SKM-1 treated with dmso at 0.1 percent for 144 hours (cell line): ENCODE data around the gene DCAF16.
A peak's percentile ranks its signal among the peaks of the same experiment; 100 is the strongest.
"Not testable (repeated sequence)": the region's sequence is repeated elsewhere in the genome, so short reads cannot be mapped to it uniquely, and the experiment has no call there.

Experiments
- DNase-seq: peaks from one replicate; lab custom pipeline; 2025; ENCODE audit not compliant: unreplicated experiment; lab: John Stamatoyannopoulos, UW

The DCAF16 gene

GRCh38 chr4:17810260-17811077 is at the start of gene DCAF16, which contains the start of gene NCAPG:
Gene DCAF16 (minus strand): TSS chr4:17810757. CDS start chr4:17804141, 6,616 bp downstream.
Gene NCAPG (plus strand): TSS chr4:17810979. CDS start chr4:17811078, 99 bp downstream.
- DNase-seq: peak; percentile 98

- no peak for DNase-seq
Measured at GRCh38 chr4:17859793-17860406, 49.3 kb upstream of the DCAF16 start.

DNA sequence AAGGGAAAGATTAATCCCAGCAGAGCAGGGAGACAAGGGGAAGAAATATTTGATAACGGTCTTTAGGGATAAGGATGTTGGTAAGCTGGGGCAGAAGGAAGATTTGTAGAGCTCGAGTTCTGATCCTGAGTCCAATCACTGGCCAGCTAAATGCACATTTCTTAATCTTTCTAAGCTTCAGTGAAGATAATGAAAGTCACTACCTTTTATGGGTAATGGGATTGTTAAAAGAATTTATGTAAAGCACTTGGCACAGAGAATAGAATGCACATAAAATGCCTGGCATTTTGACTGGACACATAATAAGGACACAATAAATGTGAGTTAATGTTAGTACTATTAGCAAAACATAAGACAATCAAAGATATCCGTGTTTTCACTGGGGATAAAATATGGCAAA is 43.5 kb upstream of the DCAF16 start:
- no peak for DNase-seq

DNA sequence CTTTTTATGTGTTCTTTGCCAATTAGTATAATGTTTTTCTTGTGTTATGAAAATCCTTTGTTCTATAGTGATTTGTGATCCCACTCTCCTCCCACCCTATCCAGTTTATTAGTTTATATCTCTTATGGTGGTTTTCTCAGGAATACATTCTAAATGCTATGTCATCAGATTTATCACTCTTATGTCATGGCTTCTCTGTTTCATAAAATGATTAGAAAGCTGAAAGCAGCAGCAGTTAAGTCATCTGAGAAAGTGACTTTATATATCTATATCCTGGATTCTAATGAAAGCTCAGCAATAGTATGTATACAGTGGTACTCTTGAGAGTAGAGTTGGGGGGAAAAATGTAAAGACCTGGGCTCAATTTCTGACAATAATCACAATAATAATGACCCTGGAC is 41.4 kb upstream of the DCAF16 start:
- DNase-seq: no peak

- DNase-seq: not testable (repeated sequence)
Measured at GRCh38 chr4:17850295-17850694, 39.7 kb upstream of the DCAF16 start.

- no peak for DNase-seq
Measured at GRCh38 chr4:17846266-17846665, 35.7 kb upstream of the DCAF16 start.

GRCh38 chr4:17823871-17824669 is 13.5 kb upstream of the DCAF16 start:
- no peak for DNase-seq

DNA sequence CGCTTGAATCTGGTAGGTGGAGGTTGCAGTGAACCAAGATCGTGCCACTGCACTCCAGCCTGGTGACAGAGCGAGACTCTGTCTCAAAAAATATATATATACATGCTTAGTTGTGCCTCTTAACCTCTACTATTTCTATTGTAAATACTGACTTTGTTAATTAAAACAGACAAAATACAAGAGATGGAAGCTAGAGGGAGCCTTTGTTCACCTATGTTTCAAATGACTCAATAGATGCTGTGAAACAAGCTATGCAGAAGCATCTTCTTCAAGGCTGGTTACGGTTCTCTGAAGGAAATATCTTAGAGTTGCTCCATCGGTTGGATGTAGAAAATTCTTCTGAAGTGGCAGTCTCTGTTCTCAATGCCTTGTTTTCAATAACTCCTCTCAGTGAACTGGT is 6.5 kb upstream of the DCAF16 start:
- DNase-seq: peak; percentile 46

DNA sequence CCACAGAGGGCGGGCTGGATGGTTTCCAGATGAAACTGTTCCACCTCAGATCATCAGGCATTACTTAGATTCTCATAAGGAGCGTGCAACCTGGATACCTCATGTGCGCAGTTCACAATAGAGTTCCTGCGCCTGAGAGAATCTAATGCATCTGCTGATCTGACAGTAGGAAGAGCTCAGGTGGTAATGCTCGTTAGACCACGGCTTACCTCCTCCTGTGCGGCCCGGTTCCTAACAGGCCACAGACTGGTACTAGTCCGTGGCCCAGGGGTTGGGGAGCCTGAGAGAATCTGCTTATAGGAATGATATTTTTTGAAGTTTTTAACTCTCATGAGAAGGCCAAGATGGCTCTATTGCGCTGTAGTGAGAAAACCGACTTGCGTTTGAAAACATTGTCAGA is 5.6 kb upstream of the DCAF16 start:
- DNase-seq: no peak

- no peak for DNase-seq
Measured at GRCh38 chr4:17814140-17814539, 3.6 kb upstream of the DCAF16 start.

DNA sequence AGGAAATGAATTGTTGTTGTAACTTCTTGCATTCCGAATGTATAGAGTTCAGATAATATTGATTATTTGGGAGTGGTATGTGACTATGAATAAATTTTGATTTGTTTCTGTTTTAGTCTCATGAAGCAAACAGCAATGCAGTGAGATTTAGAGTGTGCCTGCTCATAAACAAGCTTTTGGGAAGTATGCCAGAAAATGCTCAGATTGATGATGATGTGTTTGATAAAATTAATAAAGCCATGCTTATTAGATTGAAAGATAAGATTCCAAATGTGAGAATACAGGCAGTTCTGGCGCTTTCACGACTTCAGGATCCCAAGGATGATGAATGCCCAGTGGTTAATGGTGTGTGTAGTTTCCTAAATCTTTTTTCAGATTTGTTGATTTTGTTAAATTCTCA is 2.2 kb upstream of the DCAF16 start:
- DNase-seq: no peak

DNA sequence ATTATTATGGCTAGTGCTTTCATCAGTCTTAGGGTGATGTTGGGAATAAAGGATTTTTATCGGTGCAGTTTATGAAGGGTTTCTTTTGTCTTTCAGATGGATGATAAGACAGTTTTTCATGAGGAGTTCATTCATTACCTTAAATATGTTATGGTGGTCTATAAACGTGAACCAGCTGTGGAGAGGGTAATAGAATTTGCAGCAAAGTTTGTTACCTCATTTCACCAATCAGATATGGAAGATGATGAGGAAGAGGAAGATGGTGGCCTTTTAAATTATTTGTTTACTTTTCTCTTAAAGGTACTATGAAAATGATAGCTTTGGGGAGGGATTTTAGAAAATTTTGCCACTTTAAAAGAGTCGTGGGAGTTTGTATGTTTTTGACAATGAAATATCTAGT is 1.6 kb upstream of the DCAF16 start:
- no peak for DNase-seq

GRCh38 chr4:17811078-17811603 is 584 bp upstream of the DCAF16 start:
- DNase-seq: no peak

DNA sequence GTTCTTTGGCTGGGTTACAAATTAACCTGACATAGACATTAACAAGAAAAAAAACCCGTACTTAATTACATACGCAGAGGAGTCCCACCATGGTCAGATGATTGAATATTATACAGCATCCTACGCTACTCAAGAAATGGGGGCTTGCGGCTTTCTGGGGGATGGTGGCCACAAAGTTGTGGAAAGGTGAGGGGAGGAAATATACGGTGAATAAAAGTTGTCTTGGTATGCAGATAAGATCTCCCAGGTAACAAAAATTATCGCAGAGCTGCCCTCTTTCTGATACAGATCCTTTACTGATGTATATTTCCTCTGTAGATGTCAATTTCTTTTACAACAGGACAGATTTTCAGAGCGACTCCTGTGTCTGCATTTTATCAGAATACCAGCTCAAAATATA is 890 bp downstream of the DCAF16 start:
- DNase-seq: no peak

- DNase-seq: no peak
Measured at GRCh38 chr4:17807446-17807845, 3.1 kb downstream of the DCAF16 start.

DNA sequence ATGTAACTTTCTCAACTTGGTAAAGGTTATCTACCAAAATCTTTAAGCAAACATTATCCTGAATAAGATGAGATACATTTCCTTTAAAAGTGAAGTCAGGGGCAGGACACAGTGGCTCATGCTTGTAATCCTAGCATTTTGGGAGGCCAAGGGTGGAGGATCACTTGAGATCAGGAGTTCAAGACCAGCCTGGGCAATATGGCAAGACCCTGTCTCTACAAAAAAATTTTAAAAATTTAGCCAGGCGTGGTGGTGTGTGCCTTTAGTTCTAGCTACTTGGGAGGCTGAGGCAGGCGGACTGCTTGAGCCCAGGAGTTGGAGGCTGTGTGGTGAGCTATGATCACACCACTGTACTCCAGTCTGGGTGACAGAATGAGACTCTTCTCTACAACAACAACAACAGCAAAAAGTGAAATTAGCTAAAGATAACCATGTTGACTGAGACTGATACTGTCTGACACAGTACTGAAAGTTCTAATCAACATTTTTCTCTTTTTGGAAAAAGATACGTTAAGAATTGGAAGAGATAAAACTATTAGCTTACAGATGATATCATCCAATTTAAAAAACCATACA is 4.9 kb downstream of the DCAF16 start:
- DNase-seq: no peak

GRCh38 chr4:17797808-17798207 is 12.7 kb downstream of the DCAF16 start:
- DNase-seq: no peak

- no peak for DNase-seq
Measured at GRCh38 chr4:17794730-17795129, 15.8 kb downstream of the DCAF16 start.

- DNase-seq: no peak
Measured at GRCh38 chr4:17788956-17789355, 21.6 kb downstream of the DCAF16 start.

DNA sequence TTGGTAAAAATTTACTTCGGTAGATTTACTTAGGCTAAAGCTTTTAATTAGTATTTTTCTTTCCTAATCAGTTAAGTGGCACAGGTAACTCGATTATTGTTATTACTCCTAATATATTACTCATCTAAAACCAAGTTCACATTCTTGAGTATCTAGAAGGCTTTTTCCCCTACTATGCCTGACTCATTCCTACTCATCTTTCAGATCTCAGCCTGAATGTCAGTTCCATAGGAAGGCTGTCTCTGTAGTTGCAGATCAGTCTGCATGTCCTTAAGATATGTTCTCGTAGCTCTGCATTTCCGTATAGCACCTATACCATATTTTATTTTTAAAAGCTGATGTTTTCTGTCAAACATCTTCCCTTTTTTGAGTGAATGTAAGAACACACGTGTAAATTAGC is 23.2 kb downstream of the DCAF16 start:
- no peak for DNase-seq

DNA sequence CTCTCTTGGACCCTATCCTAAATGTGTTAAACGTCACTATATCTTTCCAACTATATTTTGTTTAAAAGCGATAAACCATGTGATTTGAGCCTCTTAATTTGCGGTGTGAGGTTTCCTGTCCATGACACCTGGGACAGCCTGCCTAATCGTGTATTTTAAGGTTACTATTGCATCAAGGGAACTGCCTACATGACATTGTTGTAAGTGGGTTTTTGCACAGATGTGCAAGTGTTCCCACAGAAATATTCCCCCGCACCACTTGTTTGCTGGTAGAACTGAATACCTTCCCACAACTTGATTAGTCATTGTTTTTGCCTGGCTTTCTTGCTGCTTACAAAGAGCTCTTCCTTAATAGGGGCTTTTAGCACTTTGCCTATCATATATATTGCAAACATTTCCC is 24.0 kb downstream of the DCAF16 start:
- no peak for DNase-seq
